Left hindlimb (tissue), 1 donor: ENCODE results near the gene LAMTOR1.

Experiments
- DNase-seq: peaks from one replicate; pipeline ENCODE4 v3.0.0-alpha.2; 2018

The LAMTOR1 gene

DNA sequence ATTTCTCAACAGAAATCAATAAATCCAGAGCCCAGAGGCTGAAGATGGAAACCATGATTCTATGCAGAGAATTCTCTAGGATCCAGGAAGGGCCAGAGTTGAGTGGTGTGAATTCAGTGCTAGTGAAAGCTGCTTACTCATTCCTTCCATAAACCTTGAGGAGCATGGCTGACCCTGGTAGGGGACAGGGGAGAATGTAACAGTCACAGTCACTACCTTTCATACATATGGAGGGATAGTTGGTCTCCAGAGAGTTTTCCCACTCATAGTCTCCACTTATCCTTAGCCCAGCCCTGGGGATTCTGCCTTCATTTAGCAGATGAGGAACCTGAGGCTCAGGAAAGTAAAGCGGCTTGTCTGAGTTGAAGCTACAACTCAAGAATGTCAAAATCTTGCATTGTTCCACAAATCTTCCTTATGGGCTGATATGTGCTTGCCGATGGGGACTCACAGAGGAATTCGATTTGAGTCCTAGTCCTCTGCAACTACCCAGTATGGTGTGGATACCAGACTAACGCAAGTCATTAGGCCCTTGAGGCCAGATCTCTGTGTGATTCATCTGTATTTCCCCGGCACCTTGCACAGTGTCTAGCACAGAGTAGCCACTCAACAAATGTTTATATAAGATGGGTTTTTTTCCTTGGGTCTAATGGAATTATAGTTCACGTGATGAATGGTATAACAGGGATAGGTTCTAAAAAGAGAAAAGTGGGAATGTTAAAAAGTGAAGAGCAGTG, 13.1 kb upstream of the LAMTOR1 start:
- DNase-seq, result no peak

DNA sequence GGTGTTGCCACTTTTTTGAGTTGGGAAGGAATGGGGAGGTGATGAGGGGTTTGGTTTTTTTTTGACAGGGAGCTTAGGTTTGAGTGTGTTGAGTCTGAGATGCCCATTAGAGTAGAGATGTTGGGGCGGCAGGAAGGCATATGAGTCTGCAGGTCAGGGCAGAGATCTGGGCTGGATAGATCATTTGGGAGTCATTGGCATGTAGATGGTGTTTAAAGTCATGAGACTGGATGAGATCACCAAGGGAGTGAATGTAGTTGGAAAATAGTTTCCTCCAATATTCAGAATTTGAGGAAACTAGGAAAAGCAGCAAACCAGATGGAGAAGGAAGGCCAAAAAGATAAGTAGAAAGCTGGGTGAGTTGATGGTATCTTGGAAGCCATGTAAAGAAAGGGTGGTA, 11.5 kb upstream of the LAMTOR1 start:
- no peak for DNase-seq

DNA sequence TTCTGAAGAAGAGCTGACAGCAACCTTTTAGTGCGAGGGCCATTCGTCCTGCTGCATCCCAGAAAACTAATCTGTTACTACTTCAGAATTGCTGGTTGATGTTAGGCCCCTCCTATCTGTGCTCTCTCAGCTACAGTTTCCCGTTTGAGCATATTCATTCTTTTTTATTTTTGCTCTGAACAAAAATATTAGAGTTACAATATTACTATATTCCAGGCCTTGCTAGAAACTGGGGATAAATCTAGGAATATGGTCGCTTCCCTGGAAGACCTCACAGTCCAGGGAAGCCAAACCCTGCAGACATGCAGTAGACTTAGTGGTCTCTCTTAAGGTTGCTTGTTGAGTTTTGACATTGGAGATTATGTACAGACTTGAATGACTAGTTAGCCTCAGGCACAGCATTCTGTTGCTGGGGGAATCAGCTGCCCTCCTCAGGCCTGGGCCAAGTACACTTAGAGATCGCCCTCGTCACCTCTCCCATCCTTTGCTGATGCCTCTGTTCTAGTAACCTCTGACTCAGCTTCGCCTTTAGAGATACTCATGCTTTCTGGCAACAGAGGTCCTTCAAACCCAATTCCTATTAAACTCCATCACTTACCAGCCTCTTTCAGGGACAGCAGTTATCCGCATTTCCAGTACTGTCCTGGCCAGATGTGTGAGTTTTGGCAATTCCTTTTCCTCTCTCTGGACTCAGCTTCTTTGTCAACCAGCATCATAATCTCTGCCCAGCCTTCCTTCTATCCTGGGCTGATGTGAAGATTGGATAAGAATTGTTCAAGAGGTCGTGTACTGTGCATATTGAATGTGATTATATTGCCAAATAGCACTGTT, 10.1 kb upstream of the LAMTOR1 start:
- no peak for DNase-seq

DNA sequence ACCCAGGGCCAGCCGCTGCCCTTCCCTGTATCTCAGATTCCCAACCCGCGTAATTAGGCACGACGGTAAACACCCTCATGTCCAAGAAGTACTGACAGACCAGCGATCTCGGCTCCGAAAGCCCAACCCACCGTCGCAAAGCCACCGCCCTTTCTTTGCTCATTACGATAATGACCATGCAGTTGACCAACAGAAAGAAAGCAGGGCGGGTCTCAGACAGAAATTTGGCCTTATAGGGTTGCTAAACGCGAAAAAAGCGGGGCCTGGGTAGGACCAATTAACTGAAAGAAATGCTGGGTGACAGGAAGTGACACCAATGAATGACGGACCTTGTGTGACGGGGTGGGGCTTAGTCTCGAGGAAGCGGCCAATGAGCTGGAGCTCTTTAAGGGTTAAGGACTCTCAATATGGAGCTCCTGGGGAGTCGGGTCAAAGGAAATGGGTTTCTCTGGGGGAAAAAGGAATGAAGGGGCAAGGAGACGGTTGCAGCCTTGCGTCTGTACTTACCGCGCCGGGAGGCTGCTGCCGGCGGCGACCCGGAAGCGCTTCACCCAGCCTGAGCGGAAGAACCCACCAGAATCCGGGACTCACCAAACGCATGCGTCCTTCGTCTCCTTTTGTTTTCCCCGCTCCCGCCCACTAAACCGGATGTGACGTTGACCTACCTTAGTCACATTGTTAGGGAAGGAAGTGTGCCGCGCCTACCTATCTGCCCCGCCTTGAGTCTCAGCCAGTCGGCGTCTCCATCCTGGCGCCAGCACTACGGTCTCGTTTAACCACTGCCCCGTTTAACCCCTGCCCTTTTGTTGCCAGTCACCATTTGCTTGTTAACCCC, 9.3 kb upstream of the LAMTOR1 start, which contains the start of gene ANAPC15:
Gene ANAPC15 (minus strand): TSS at position 553 of the 835 bp plus-strand sequence. CDS start 1,419 bp downstream, outside the sequence.
- peak; percentile 99 for DNase-seq

DNA sequence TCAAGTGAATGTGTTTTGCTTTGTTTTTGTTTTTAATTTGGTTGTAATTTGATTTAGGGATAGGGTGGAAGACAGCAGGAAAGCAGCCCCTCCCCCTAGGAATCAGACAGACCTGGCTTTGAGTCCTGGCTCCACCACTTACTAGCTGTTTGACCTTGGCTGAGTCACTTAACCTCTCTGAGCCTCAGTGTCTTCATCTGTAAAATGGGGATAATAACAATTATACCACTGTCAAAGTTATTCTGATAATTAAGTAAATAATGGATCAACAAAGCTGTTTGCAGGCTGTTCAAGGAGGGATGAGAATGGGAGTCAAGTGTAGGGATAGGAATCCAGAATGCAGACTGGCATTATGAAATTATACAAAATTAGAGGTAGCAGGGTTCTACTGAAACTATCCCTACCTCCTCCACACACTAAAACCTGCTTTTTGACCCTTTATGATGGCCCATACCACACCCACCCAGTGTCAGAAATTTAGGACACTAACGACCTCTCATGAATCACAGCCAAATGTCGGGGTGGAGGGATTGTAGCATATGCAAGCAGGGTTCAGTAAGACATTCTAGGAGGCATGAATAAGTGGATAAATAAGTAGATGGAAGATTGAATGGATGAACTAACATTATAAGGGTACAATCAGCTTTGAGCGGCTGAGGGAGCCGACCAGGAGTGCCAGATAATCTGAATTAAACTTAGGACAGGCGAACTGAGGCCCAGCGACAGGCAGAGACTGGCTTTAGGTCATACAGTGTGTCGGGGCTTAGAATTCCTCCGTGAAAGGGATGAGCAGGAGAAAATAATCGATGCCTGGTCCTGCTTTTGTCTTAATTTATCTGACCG, 8.4 kb upstream of the LAMTOR1 start:
- DNase-seq, result no peak

DNA sequence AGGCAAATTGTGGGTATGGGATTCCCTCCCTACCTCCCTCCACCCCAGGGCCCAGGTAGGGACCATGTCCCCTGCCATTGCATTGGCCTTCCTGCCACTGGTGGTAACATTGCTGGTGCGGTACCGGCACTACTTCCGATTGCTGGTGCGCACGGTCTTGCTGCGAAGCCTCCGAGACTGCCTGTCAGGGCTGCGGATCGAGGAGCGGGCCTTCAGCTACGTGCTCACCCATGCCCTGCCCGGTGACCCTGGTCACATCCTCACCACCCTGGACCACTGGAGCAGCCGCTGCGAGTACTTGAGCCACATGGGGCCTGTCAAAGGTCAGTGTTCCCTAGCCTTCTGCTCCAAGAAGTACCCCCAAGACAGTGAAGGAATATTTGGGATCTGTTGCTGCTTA, 2.8 kb upstream of the LAMTOR1 start, which contains the start of gene TOMT:
Gene TOMT (plus strand): TSS at position 37 of the 400 bp plus-strand sequence. CDS start 28 bp downstream, at position 65.
- no peak for DNase-seq

DNA sequence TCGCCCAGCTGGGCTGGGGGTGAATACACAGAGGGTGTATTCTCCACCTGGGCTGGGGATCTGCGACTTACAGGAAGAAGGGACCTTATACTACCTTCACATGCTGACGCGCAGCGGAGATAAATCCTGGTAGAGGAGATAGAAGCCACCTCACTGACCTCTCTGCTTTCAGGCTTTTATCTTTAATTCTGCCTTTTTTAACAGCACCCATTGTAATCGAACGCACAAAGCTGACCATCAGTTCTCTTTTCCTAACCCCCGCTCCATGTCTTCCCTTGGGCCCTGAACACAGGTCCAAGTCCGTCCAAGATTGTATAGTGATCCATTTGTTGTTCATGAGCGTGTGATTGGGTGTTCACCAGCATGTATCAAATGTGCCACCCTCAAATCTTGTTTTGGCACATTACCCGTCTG, 664 bp upstream of the LAMTOR1 start:
- no peak for DNase-seq

DNA sequence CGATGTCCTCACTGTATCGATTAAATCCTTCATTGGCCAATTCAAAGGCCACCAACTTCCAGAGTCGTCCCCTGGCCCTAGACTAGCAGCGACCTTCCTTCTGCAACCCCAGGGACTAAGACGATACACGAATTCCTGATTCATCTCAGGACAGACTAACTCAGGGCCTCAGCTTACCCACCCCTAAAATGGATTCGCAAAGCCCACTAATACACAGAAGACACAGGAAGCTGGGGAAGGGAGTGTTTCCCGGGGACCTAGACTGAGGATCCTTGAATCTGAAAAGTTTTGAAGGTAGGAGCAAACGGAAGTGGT, 509 bp downstream of the LAMTOR1 start:
- no peak for DNase-seq

DNA sequence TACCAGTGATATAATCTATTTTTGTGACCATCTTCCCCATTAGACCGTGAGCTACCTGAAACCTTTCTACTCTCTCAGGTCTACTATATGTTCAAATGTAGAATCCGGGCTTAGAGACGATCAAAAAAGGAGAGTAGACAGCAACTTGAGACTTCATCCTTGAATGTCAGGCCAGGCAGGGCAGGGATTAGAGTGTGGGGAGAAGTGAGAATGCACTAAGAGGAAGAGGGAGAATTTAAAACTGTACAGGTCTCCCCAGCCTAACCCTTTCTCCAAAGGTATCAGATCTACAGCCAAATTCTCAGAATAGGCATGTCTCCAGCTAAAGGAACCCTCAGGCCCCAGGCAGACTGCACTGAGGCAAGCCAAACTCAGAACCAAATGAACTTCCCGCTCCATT, 935 bp downstream of the LAMTOR1 start:
- no peak for DNase-seq

DNA sequence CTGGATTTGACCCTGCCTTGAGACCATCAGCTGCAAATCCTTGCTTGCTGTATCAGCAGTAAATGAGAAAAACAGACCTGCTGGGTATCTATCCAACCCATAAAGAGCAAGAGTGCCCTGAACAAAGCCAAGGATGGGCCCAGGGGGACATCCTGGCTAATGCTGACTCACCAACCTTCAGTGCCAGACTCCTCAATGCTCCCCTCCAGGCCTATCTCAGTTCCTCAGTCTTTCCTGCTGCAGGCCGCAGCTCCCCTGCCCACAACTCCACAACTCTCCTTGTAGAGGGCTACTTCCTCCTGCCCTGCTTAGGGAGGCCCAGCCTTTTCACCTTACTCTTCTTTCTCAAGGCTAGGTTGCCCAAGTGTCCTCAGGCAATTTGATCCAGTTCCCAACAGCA, 2.6 kb downstream of the LAMTOR1 start:
- peak; percentile 29 for DNase-seq

DNA sequence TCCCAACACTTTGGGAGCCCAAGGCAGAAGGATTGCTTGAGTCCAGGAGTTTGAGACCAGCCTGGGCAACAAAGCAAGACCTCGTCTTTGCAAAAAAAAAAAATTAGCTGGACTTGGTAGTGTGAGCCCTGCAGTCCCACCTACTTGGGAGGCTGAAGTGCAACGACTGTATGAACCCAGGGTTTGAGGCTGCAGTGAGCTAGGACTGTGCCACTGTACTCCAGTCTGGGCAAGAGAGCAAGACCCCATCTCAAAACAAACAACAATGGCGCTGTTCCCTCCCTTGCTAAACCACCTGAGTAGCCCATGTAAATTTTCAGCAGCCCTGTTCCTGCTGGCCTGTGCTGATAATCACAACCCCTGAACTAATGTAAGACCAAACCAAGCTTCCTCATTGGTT, 3.1 kb downstream of the LAMTOR1 start:
- no peak for DNase-seq

DNA sequence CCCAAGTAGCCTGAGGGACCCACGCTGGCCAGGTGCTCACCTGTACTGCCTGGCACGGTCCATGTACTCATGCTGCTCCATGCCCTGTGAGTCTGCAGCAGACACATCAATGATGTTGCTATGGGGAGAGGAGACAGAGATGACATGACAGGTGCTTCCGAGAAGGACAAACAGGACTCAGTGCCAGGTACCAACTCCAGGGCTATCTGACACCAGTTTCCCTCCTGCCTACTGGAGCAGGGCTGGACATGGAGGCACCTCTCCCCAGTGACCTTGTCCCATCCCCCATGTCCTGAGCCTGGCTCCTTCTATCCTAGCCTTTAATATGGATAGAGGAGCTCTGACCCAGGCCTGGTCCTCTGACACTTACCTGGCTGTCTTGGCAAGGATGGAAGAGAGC, 4.4 kb downstream of the LAMTOR1 start:
- DNase-seq, result no peak

DNA sequence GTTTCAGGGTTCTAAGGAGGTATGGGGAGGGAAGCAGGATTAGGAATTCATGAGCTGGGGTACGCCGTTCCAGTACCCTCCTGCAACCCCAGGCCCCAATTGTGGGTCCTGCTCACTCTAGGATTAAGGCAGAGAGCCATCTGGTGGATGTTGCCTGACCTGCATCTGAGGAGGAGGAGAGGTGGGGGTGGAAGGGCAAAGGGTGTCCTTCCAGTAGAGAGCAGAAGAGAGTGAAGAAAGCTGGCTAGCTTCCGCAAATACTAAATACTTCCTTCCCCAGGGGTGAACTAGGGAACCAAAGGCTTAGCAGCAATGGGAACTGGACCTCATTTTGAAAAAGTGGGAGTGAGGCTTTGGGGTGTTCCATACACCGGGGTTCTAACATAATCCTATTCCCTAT, 11.8 kb downstream of the LAMTOR1 start:
- peak; percentile 63 for DNase-seq

DNA sequence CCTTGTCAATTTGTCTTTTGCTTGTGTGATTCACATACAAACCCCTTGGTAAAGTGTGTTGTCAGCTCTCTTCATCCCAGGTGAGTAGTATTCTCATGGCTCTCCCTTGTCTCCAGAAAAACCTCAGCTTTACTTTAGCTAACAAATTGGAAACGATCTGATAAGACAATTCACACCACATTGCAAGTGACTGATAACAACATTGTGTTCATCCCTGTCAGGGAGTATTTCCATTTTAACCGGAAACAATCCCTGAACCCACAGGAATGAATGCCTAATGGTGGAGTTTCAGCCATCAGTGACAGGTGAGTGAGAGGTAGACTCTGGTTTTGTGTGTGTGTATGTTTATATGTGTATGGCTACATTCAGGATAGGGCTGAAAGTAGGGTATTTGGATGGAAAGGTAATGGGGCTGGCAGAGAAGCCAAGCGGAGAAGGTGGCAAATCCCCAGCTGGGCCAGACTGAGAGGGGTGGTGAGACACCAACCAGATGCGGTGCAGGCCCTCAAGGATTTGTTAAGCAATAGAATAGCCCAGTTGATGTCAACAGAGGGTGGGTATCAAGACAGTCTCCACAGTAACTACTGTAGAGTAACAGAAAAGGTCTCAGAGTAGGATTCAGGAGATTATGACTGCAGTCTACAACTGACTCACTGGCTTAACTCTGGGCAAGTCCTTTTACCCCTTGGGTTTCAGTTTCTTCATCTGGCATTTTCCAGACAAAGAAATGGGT, 14.9 kb downstream of the LAMTOR1 start:
- DNase-seq, result no peak

DNA sequence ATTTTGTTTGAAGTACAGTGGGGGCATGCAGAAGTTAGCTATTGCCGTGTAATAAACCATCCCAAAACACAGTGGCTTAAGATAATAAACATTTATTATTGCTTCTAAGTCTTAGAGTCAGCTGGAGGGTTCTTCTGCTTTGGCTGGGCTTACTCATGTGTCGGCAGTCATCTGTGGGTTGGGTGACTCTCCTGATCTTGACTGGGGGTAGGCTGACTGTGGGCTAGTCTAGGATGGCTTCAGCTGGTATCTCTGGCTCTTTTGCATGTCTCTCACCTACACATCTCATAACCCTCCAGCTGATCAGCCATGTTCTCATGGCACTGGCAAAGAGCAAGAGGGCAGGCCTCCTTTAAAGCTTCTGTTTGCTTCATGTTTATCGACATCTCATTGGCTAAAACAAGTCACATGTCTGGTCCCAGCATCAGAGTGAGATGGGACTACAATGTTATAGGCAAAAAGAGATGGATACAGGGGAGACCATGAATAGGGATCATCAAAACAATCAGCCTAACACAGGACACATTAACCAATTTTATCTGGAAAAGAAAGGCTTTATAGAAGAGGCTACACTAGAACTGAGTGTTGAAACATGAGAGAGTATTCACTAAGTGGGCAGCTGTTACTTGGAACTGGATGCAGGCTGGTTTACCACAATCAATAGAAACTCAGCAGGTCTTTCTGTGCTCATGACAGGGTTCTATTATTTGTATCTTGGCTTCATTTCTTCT, 17.3 kb downstream of the LAMTOR1 start:
- no peak for DNase-seq

DNA sequence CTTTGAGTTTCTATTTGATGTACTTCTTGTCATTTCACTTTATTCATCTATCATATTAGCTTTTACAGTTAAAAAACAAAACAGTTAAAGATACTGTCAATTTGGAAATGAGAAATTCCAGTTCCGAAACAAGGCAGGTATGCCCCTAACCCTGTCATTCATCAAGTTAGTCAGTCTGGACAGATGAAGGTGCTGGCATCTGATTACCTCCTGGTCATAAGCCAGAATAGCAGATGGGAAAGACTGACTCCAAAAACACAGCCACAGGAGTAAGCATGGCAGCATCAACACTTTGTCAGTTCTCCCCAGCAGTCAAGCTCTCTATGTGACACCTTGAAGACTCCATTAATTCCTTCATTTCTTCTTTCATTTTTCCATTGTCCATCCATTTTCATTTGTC, 18.1 kb downstream of the LAMTOR1 start:
- no peak for DNase-seq

DNA sequence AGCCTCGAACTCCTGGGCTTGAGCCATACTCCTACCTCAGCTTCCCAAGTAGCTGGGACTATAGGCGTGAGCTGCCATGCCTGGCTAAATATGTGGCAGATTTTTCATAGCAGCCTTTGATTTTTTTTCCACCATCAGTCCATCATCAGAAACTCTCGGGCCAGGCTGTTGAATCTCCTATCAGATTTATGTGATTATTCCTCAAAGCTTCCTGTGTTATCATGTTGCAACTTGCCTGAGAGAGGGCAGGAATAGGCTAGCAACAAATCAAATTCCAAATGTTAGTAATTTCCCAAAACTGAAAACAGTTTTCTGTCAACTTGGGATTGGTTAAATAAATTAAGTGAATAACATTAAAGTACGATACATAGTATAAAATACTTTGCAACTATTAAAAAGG, 19.0 kb downstream of the LAMTOR1 start:
- DNase-seq, result no peak

DNA sequence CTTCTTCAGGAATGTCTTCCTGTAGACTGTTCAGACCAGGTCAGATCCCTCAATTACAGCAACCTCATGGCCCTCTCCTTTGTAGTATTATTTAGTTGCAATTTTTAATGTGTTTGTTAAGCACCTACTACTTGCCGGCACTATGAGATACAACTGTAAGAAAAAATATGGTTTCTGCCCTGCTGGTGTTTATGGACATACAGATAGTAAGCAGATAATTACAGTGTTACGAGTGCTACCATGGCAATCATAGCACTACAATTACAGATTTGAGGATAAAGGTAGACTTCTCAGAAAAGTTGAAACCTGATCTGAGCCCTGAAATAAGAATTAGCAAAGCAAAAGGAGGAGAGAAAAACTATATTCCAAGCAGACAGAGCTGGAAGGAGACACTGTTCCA, 19.7 kb downstream of the LAMTOR1 start:
- DNase-seq, result no peak

DNA sequence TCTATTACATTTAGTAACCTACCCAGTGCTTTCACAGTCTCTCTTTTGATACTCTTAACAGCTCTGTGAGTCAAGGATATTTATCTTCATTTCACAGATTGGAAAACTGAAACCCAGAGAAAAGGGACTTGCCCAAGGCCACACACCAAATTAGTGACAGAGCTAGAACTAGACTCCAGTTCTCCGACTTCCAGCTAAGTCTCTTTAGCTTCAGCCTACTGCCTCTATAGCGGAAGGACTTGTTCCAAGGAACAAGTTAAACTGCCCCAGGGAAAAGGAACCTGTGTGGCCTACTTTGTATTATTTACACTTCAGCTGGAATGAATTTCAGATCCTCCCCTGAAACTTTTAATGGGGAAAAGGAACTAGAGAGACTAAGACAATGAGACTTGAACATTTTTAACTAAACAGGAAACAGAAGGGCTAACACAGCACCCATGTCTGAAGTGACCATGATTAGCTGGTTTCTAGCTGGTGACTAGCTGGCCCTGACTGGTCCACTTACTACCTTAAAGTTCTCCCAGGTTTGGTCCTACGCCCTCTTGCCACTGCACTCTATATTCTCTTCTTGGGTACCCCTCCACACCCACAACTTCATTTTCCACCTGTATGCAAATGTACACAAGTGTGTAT, 21.2 kb downstream of the LAMTOR1 start:
- DNase-seq, result no peak

DNA sequence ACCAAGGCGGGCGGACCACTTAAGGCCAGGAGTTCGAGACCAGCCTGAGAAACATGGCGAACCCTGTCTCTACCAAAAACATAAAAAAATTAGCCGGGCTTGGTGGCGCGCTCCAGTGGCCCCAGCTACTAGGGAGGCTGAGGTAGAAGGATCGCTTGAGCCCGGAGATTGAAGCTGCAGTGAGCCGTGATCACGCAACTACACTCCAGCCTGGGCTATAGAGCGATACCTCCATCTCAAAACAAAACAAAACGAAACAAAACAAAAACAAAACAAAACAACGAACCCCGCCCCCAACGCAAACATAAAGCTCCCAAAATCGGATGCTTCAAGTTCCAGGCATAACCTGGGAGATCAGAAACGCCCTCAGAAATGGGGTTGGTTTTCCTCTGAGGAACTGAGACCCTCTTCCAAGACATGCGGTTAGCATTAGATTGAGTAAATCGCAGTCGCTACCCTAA, 21.9 kb downstream of the LAMTOR1 start:
- DNase-seq, result no peak
